Prostate gland (tissue), 2 donors: ENCODE data around the gene KCNT2.

ENCODE experiments used
- POLR2A ChIP-seq: fragments of 450-650 bp; IDR thresholded peaks from one replicate; pipeline ENCODE4 v1.6.1; 2016; ENCODE audit warnings: antibody characterized with exemption, mild to moderate bottlenecking
- POLR2AphosphoS5 ChIP-seq: sonication (generic); formaldehyde crosslinking; IDR thresholded peaks from one replicate; pipeline ENCODE4 v1.6.1; 2017; ENCODE audit warnings: antibody characterized with exemption
- TF ChIP-seq, protein P1 (sequence below), 4 experiments: fragments of 200-600 bp in 2 of 4; fragments of 450-650 bp in 2 of 4; sonication (generic) in 2 of 4; IDR thresholded peaks; 1 replicate in 3 of 4; 2 replicates in 1 of 4; pipeline ENCODE4 v1.5.1; 2016 to 2019; ENCODE audit warnings: antibody characterized with exemption in 4 of 4, mild to moderate bottlenecking in 2 of 4, moderate library complexity in 2 of 4

DNA sequence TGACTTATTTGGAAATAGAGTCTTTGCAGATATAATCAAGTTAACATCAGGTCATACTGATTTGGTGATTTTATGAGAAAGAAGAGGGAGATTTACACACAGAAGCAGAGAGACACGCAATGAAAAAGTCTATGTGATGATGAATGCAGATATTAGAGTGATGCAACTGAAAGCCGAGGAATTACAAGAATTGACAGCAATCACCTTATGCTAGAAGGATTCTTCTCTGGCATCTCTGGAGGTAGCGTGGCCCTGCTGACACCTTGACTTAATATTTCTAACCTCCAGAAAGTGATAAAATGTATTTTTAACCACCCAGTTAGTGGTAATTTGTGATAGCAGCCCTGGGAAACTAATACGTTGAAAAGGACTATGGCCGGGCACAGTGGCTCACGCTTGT, 29.4 kb upstream of the KCNT2 start:
- TF ChIP-seq, protein P1, sequence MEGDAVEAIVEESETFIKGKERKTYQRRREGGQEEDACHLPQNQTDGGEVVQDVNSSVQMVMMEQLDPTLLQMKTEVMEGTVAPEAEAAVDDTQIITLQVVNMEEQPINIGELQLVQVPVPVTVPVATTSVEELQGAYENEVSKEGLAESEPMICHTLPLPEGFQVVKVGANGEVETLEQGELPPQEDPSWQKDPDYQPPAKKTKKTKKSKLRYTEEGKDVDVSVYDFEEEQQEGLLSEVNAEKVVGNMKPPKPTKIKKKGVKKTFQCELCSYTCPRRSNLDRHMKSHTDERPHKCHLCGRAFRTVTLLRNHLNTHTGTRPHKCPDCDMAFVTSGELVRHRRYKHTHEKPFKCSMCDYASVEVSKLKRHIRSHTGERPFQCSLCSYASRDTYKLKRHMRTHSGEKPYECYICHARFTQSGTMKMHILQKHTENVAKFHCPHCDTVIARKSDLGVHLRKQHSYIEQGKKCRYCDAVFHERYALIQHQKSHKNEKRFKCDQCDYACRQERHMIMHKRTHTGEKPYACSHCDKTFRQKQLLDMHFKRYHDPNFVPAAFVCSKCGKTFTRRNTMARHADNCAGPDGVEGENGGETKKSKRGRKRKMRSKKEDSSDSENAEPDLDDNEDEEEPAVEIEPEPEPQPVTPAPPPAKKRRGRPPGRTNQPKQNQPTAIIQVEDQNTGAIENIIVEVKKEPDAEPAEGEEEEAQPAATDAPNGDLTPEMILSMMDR (IDR thresholded peaks at IDR 0.05) = no peak
- TF ChIP-seq POLR2A (no peak), POLR2AphosphoS5 (no peak)
